ENCODE data around the gene ARCN1.

The ARCN1 gene

GRCh38 chr11:118622376-118623268 lies 50.4 kb downstream of the ARCN1 start:
- ATAC-seq, result no peak

- ATAC-seq, result no peak
Measured at GRCh38 chr11:118623269-118623655, 51.1 kb downstream of the ARCN1 start.

GRCh38 chr11:118625036-118625690 lies 53.0 kb downstream of the ARCN1 start:
- ATAC-seq, result no peak

- ATAC-seq, result no peak
Measured at GRCh38 chr11:118625976-118626375, 53.8 kb downstream of the ARCN1 start.

- ATAC-seq, result no peak
Measured at GRCh38 chr11:118627566-118627965, 55.4 kb downstream of the ARCN1 start.

- ATAC-seq, result no peak
Measured at GRCh38 chr11:118628031-118628430, 55.8 kb downstream of the ARCN1 start.

- ATAC-seq, result no peak
Measured at GRCh38 chr11:118628432-118628831, 56.2 kb downstream of the ARCN1 start.

GRCh38 chr11:118628861-118629549 lies 56.8 kb downstream of the ARCN1 start:
- no peak for ATAC-seq

- no peak for ATAC-seq
Measured at GRCh38 chr11:118629761-118630661, 57.8 kb downstream of the ARCN1 start.

GRCh38 chr11:118631142-118631909 lies 59.1 kb downstream of the ARCN1 start:
- no peak for ATAC-seq

- ATAC-seq, result no peak
Measured at GRCh38 chr11:118632577-118633318, 60.5 kb downstream of the ARCN1 start.

- ATAC-seq, result no peak
Measured at GRCh38 chr11:118633319-118633690, 61.1 kb downstream of the ARCN1 start.

- no peak for ATAC-seq
Measured at GRCh38 chr11:118633979-118634378, 61.8 kb downstream of the ARCN1 start.

GRCh38 chr11:118634431-118635236 lies 62.4 kb downstream of the ARCN1 start:
- ATAC-seq, result no peak

- no peak for ATAC-seq
Measured at GRCh38 chr11:118635237-118635591, 63.0 kb downstream of the ARCN1 start.

- ATAC-seq, result no peak
Measured at GRCh38 chr11:118635642-118636041, 63.4 kb downstream of the ARCN1 start.

GRCh38 chr11:118636569-118637290 lies 64.5 kb downstream of the ARCN1 start:
- ATAC-seq, result no peak

- ATAC-seq, result no peak
Measured at GRCh38 chr11:118638726-118639125, 66.5 kb downstream of the ARCN1 start.

GRCh38 chr11:118639899-118640298 lies 67.7 kb downstream of the ARCN1 start:
- ATAC-seq, result no peak
